Ovary (tissue), 9 donors: Measurements from ENCODE around the gene TENM4. TPM values are rescaled to one million over a fixed set of nuclear protein-coding genes. Genes with fewer than 3 reads are reported as not detected.

Experiments used
- DNase-seq, 5 donors: peaks; one replicate each; pipeline ENCODE4 v3.0.0-alpha.2; 2019 to 2020
- H3K27ac ChIP-seq, 2 donors: fragments of 200-600 bp; one replicate each; pipeline versions ENCODE4 v1.5.1 to v1.8.0; 2019 to 2022
- H3K27me3 ChIP-seq: fragments of 200-600 bp; one replicate; pipeline ENCODE4 v1.8.0; 2022
- H3K36me3 ChIP-seq: fragments of 200-600 bp; sonication (generic); one replicate; pipeline ENCODE4 v1.5.1; 2019
- H3K4me1 ChIP-seq: one replicate; pipeline ENCODE4 v1.8.1; 2013; ENCODE audit warnings: mild to moderate bottlenecking, moderate library complexity; ENCODE audit not compliant: insufficient read depth
- H3K4me3 ChIP-seq: fragments of 200-600 bp; sonication (generic); one replicate; pipeline ENCODE4 v1.5.1; 2017
- H3K9me3 ChIP-seq, 2 donors: fragments of 200-600 bp in 1 of 2; sonication (generic) in 1 of 2; one replicate each; pipeline versions ENCODE4 v1.5.1 to v1.8.1; 2013 to 2019; ENCODE audit warnings: mild to moderate bottlenecking in 1 of 2, moderate library complexity in 1 of 2
- EP300 ChIP-seq: sonication (generic); formaldehyde crosslinking; IDR thresholded peaks from one replicate; pipeline ENCODE4 v1.6.1; 2017; ENCODE audit warnings: antibody characterized with exemption
- POLR2A ChIP-seq: fragments of 450-650 bp; IDR thresholded peaks from one replicate; pipeline ENCODE4 v1.6.1; 2017; ENCODE audit warnings: antibody characterized with exemption, mild to moderate bottlenecking, moderate library complexity
- WGBS, 3 donors: extraction: QIAGEN DNeasy Blood & Tissue Kit in 1 of 3; methylation state at CpG; one replicate each; pipeline versions ENCODE4 v1.1.5 to v1.1.7; 2013 to 2017; 5-methylcytosine and 5-hydroxymethylcytosine counted together
- intact Hi-C, 4 donors: fragments of 100-400 bp; cut with DNase I; formaldehyde crosslinking; loops; one replicate each; pipeline versions ENCODE4 v1.11.0 to v1.15.1; 2022 to 2023
- polyA plus RNA-seq, 2 donors: library from polyadenylated mRNA; stranded (reverse); fragments of 200-250 nt in 1 of 2; fragments of 350-450 nt in 1 of 2; fragmentation: Illumina TruSeq in 1 of 2; extraction: RNeasy Lipid Tissue Mini Kit (QIAGEN cat#74804) in 1 of 2; gene quantifications; one replicate each; pipeline ENCODE4 v1.2.3, GENCODE V29; 2013 to 2014
- total RNA-seq, 7 donors: library from RNA; depleted of rRNA in 2 of 7; stranded (reverse); fragments of >200 nt in 2 of 7; fragmentation: NEBNext Ultra II Directional in 3 of 7; extraction: Animal tissue kit (Norgen Biotek cat#: 25700) in 3 of 7; gene quantifications; one replicate each; pipeline versions ENCODE4 v1.1.0 to v1.2.4, GENCODE V29; 2016 to 2023
- TF ChIP-seq, protein P1 (sequence below), 3 donors: fragments of 450-650 bp in 2 of 3; fragments of 200-600 bp in 1 of 3; IDR thresholded peaks; one replicate each; pipeline versions ENCODE4 v1.5.1 to v1.8.0; 2016 to 2022; ENCODE audit warnings: antibody characterized with exemption in 3 of 3, mild to moderate bottlenecking in 1 of 3
- donor health status: DM: no; HTN: no; CAD: no; lungs with moderate emphysema.
- donor health status: DM: no; HTN: no; CAD: no.
- donor health status: Bipolar disorder and iron deficiency.
- donor health status: DM: yes; HTN: yes; CAD: no.
- donor health status: DM: no; HTN: no; CAD: no.
- donor health status: DM: yes; HTN: yes; CAD: no.

Gene TENM4
- total and polyA plus RNA-seq, 9 donors: 11.0 to 206 (median 107) TPM

DNA sequence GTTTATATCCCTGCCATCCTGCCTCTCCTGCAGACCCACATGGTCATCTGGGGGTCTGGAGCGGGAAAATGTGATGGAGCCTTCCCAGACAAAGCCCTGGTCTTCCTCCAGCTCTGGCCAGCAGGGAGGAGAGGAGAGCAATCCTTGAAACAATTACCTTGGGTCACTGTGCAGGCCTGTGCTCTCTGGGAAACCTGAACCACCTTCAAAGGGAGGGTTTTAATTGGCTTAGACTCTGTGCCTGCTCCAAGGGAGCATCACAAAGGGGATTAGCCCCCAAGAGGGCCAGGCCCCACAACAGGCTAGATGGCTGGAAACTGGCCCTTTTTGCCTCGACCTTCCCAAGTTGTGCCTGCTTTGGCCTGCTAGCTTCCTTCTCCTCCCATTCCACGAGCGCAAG lies 351.9 kb downstream of the TENM4 start:
- Histone ChIP-seq H3K27me3 (no peaks in the 10 kb centered on the region), H3K4me1 (peaks cover 5% of the 10 kb centered on the region), H3K27ac (no peak overlapping the region), H3K4me3 (no peak overlapping the region), H3K9me3 (no peaks in the 10 kb centered on the region), H3K36me3 (no peaks in the 10 kb centered on the region)
- intact Hi-C loops: no loop called here
- 67 to 88% (median 87%) methylated on average over 4 of the region's 4 CpGs for WGBS, 3 donors
- TF ChIP-seq POLR2A: no peak
- DNase-seq: no peak

DNA sequence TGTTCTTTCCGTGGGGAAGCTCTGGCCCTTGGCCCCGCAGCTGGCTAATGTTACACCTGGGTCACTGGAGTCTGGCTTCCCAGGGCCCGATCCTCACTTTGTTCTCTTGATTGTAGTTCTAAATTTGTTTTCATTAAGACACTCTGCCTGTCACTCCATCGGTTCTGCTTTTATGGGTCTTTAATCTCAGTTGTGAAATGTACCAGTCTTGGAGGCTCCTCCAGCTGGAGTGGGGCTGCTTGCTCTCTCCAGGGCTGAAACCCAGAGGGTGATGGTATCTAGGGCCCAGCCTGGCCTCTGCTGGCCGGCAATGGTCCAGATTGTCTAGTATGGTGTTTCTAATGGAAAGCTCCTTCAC lies 352.9 kb downstream of the TENM4 start:
- intact Hi-C loops: no loop called here
- Histone ChIP-seq H3K4me3 (no peak overlapping the region), H3K27me3 (no peaks in the 10 kb centered on the region), H3K9me3 (no peaks in the 10 kb centered on the region), H3K27ac (no peak overlapping the region), H3K36me3 (no peaks in the 10 kb centered on the region), H3K4me1 (peaks cover 5% of the 10 kb centered on the region)
- DNase-seq: no peak
- TF ChIP-seq, protein P1, sequence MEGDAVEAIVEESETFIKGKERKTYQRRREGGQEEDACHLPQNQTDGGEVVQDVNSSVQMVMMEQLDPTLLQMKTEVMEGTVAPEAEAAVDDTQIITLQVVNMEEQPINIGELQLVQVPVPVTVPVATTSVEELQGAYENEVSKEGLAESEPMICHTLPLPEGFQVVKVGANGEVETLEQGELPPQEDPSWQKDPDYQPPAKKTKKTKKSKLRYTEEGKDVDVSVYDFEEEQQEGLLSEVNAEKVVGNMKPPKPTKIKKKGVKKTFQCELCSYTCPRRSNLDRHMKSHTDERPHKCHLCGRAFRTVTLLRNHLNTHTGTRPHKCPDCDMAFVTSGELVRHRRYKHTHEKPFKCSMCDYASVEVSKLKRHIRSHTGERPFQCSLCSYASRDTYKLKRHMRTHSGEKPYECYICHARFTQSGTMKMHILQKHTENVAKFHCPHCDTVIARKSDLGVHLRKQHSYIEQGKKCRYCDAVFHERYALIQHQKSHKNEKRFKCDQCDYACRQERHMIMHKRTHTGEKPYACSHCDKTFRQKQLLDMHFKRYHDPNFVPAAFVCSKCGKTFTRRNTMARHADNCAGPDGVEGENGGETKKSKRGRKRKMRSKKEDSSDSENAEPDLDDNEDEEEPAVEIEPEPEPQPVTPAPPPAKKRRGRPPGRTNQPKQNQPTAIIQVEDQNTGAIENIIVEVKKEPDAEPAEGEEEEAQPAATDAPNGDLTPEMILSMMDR (IDR thresholded peaks at IDR 0.05): no peak
- no peak for TF ChIP-seq EP300
- no peak for TF ChIP-seq POLR2A
- WGBS, 3 donors: 28 to 61% (median 56%) methylated on average over 5 of the region's 5 CpGs

DNA sequence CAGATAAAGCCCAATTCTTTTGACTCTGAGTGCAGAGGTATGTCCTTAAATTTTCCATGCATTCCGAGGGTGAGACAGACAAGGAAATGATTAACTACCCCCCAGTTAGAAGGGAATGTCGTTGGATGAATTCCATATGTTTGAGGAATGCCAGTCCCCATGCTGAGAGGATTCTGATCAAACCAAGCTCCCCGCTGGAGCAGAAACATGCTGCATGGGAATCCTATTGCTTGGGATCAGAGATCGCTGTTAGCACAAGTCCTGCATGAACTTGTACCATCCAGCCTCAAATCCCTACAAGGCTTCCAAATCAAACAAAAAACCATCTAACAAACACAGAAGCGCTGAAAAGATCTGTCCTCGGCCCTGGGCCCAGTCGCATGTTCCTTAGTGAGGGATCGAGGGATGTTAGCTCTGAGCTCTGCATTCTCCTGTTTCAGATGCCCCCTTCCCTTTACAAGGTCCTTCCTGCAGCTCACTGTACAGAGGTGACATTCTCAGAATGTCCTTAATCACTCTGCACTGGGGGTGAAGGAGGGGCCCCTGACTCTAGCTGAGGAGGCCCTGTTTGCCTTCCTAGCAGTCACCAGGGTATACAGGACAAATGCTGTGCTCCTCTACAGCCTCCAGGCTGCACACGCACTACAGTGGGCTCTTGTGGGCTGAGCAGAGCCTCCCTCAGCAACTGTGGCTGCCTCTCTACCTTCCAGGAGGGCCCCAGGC lies 353.4 kb downstream of the TENM4 start:
- DNase-seq: no peak
- Histone ChIP-seq H3K4me1 (peaks cover 5% of the 10 kb centered on the region), H3K27ac (no peak overlapping the region), H3K36me3 (no peaks in the 10 kb centered on the region), H3K9me3 (no peaks in the 10 kb centered on the region), H3K27me3 (no peaks in the 10 kb centered on the region), H3K4me3 (no peak overlapping the region)
- WGBS, 3 donors: 32 to 49% (median 37%) methylated on average over 9 of the region's 9 CpGs
- TF ChIP-seq POLR2A: no peak
- TF ChIP-seq, protein P1 (IDR thresholded peaks at IDR 0.05): no peak
- no peak for TF ChIP-seq EP300
- intact Hi-C loops: no loop called here

DNA sequence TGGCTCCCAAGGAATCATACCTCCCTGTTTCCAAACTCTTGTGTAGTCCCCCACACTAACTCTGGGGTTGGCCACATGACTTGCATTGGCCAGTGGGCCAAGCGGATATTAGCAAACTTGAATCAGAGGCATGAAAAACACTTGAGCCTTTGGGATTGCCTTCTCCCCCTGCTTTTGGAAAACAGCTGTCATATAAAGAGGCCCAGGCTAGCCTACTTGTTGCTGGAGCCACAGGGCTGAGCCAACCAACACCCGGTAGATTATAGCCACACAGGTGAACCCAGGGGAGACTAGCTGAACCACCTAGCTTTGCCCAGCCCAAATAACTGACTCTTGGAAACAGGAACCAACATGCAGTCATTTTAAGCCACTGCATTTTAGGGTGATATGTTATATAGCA lies 354.8 kb downstream of the TENM4 start:
- WGBS, 3 donors: 95 to 97% (median 96%) methylated on average over 2 of the region's 2 CpGs
- Histone ChIP-seq H3K27me3 (no peaks in the 10 kb centered on the region), H3K9me3 (no peaks in the 10 kb centered on the region), H3K4me1 (peaks cover 5% of the 10 kb centered on the region), H3K27ac (no peak overlapping the region), H3K4me3 (no peak overlapping the region), H3K36me3 (no peaks in the 10 kb centered on the region)
- intact Hi-C loops: no loop called here
- TF ChIP-seq, protein P1 (IDR thresholded peaks at IDR 0.05): no peak
- TF ChIP-seq EP300 (no peak), POLR2A (no peak)
- no peak for DNase-seq

DNA sequence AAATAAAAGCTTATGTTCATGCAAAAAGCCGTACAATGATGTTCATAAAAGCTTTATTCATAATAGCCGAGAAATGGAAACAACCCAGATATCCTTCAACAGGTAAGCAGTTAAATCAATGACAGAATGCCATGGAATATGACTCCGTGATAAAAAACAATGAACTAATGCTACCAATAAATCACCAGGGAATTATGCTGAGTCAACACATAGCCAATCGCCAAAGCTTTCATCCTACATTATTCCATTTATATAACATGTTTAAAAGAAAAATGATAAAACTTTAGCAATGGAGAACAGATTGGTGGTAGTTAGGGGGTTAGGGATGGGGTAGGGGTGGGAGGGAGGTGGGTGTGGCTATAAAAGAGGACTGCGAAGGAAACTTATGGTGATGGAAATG lies 356.4 kb downstream of the TENM4 start:
- TF ChIP-seq, protein P1 (IDR thresholded peaks at IDR 0.05): no peak
- TF ChIP-seq POLR2A: no peak
- no peak for TF ChIP-seq EP300
- intact Hi-C loops: no loop called here
- WGBS, 3 donors: 95 to 96% (median 95%) methylated on average over 5 of the region's 5 CpGs

More for the DNA sequence above, 356.4 kb downstream of the TENM4 start:
- peaks cover 5% of the 10 kb centered on the region for H3K4me1 ChIP-seq
- no peak overlapping the region for H3K4me3 ChIP-seq
- DNase-seq: no peak
- no peaks in the 10 kb centered on the region for H3K36me3 ChIP-seq
- no peaks in the 10 kb centered on the region for H3K27me3 ChIP-seq
- no peaks in the 10 kb centered on the region for H3K9me3 ChIP-seq
- H3K27ac ChIP-seq: no peak overlapping the region
